ENCODE measurements around the gene IFFO2. TPM values are rescaled to one million over a fixed set of nuclear protein-coding genes. Genes with fewer than 3 reads are reported as not detected.

Gene IFFO2
- total RNA-seq, 1 experiment from 2014 or later: 18.7 TPM

DNA sequence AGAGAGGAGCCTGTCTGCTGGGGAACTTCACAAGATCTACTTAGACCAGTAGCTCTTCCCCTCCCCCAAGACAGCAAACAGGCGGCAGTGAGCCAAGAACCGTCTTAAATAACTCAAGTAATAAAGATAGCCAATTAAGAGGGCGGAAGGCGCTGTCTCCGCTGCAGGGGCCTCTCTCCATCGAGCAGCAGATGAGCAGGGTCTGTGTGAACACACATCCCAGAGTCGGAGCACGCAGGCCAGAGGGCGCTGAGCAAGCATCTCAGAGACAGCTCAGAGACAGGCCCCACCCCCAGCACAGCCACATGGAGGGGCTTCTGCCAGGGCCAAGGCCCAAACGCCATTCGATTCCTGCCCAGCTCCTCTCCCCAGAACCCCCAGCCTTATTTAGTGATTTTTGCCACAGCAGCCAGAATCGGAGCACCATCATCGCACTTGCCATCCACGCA, 11.1 kb downstream of the IFFO2 start:
- Histone ChIP-seq H3K27me3 (replicated peaks; ENCODE audit: control insufficient read depth, insufficient read depth, low read length) (no peaks in the 10 kb centered on the region), H3K9me3 (no peaks in the 10 kb centered on the region), H3K4me1 (peaks cover 22% of the 10 kb centered on the region), H3K36me3 (ENCODE audit: control insufficient read depth, insufficient read depth, low read length) (no peaks in the 10 kb centered on the region), H3K4me3 (ENCODE audit: low read depth, low read length) (no peak overlapping the region)
- intact Hi-C loops (cut with micrococcal nuclease; ENCODE audit: unreplicated experiment): no loop called here
- Mint-ChIP-seq H3K4me1 (ENCODE audit: low read depth, unreplicated experiment) (peaks cover 28% of the 10 kb centered on the region), H3K27ac (ENCODE audit: unreplicated experiment) (peak overlapping the region; percentile 49), H3K36me3 (ENCODE audit: insufficient read depth, unreplicated experiment) (peaks cover 9% of the 10 kb centered on the region), H3K9me3 (ENCODE audit: unreplicated experiment) (no peaks in the 10 kb centered on the region), H3K4me3 (ENCODE audit: unreplicated experiment) (no peak overlapping the region), H3K27me3 (ENCODE audit: insufficient read depth, unreplicated experiment) (no peaks in the 10 kb centered on the region)
- BruUV-seq (replicated peaks): no TSS peak
- TF ChIP-seq, protein P1, sequence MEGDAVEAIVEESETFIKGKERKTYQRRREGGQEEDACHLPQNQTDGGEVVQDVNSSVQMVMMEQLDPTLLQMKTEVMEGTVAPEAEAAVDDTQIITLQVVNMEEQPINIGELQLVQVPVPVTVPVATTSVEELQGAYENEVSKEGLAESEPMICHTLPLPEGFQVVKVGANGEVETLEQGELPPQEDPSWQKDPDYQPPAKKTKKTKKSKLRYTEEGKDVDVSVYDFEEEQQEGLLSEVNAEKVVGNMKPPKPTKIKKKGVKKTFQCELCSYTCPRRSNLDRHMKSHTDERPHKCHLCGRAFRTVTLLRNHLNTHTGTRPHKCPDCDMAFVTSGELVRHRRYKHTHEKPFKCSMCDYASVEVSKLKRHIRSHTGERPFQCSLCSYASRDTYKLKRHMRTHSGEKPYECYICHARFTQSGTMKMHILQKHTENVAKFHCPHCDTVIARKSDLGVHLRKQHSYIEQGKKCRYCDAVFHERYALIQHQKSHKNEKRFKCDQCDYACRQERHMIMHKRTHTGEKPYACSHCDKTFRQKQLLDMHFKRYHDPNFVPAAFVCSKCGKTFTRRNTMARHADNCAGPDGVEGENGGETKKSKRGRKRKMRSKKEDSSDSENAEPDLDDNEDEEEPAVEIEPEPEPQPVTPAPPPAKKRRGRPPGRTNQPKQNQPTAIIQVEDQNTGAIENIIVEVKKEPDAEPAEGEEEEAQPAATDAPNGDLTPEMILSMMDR (IDR thresholded peaks at IDR 0.05; ENCODE audit: insufficient read depth in 1 of 2, low read depth in 1 of 2, low read length in 1 of 2, severe bottlenecking in 1 of 2, unreplicated experiment in 1 of 2): no peak
- ChIA-PET CTCF (no interaction called here), POLR2A (no interaction called here)
- no peak for DNase-seq

DNA sequence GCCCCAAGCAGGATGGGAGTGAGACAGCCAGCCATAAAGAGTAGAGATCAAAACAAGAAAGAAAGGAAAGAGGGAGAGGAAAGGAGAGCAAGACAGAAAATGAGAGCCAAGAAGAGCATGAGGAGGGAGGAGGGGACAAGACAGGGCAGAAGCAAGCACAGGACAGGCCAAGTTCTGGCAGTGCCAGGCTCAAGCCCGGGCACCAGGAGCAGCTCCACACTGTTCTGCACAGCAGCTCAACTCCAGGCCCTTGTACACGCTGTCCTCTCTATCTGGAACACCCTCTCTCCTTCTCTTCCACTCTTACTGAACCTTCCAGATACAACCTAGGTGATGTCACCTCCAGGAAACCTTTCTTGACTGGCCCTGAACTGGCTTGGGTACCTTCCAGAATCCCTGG, 11.7 kb downstream of the IFFO2 start:
- TF ChIP-seq, protein P1 (IDR thresholded peaks at IDR 0.05; ENCODE audit: insufficient read depth in 1 of 2, low read depth in 1 of 2, low read length in 1 of 2, severe bottlenecking in 1 of 2, unreplicated experiment in 1 of 2): no peak
- Histone ChIP-seq H3K4me1 (peaks cover 20% of the 10 kb centered on the region), H3K27me3 (replicated peaks; ENCODE audit: control insufficient read depth, insufficient read depth, low read length) (no peaks in the 10 kb centered on the region), H3K9me3 (no peaks in the 10 kb centered on the region), H3K4me3 (ENCODE audit: low read depth, low read length) (no peak overlapping the region), H3K36me3 (ENCODE audit: control insufficient read depth, insufficient read depth, low read length) (no peaks in the 10 kb centered on the region)
- POLR2A ChIA-PET: no interaction called here
- DNase-seq: no peak
- BruUV-seq (replicated peaks): no TSS peak
- CTCF ChIA-PET: interaction anchor here (0.6 kb wide), 1 partner anchor 38 kb away, joined by 3 read pairs; no protein-coding TSS in a partner anchor
- Mint-ChIP-seq H3K27me3 (ENCODE audit: insufficient read depth, unreplicated experiment) (no peaks in the 10 kb centered on the region), H3K4me1 (ENCODE audit: low read depth, unreplicated experiment) (peaks cover 34% of the 10 kb centered on the region), H3K36me3 (ENCODE audit: insufficient read depth, unreplicated experiment) (peaks cover 9% of the 10 kb centered on the region), H3K9me3 (ENCODE audit: unreplicated experiment) (no peaks in the 10 kb centered on the region), H3K27ac (ENCODE audit: unreplicated experiment) (no peak overlapping the region), H3K4me3 (ENCODE audit: unreplicated experiment) (no peak overlapping the region)
- intact Hi-C loops (cut with micrococcal nuclease; ENCODE audit: unreplicated experiment): no loop called here

DNA sequence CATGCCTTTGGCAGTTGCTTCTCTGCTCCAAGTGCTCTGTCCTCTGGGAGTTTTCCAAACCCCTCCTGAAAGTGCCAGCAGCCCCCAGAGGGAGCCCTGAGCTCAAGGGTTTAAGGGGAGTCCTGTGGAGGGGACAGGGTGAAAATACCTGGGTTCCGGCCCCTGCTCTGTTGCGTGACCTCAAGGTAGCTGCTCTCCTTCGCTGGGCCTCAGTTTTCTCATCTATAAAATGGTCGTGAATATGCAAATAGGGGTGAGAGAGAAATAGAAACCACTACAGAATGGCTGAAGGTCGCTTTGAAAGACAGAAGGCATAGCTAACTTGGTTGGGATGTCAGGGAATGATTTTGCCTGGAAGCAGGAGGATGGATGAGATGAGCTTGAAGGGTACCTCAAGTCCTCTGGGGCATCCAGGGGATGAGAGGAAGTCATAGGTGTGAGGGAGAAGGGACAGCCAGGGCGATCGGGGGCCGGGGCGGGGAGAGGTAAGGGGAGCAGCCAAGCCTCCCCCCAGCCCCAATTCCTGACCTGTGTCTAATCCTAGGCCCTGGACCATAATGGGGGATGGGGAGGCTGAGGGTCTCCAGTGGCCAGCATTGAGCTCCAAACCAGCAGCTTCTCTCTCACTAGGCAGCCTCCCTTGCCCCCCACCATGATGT, 12.4 kb downstream of the IFFO2 start:
- Histone ChIP-seq H3K9me3 (no peaks in the 10 kb centered on the region), H3K4me3 (ENCODE audit: low read depth, low read length) (no peak overlapping the region), H3K4me1 (peaks cover 20% of the 10 kb centered on the region), H3K36me3 (ENCODE audit: control insufficient read depth, insufficient read depth, low read length) (no peaks in the 10 kb centered on the region), H3K27me3 (replicated peaks; ENCODE audit: control insufficient read depth, insufficient read depth, low read length) (no peaks in the 10 kb centered on the region)
- intact Hi-C loops (cut with micrococcal nuclease; ENCODE audit: unreplicated experiment): no loop called here
- Mint-ChIP-seq H3K4me3 (ENCODE audit: unreplicated experiment) (no peak overlapping the region), H3K9me3 (ENCODE audit: unreplicated experiment) (no peaks in the 10 kb centered on the region), H3K4me1 (ENCODE audit: low read depth, unreplicated experiment) (peaks cover 34% of the 10 kb centered on the region), H3K36me3 (ENCODE audit: insufficient read depth, unreplicated experiment) (peaks cover 9% of the 10 kb centered on the region), H3K27me3 (ENCODE audit: insufficient read depth, unreplicated experiment) (no peaks in the 10 kb centered on the region), H3K27ac (ENCODE audit: unreplicated experiment) (no peak overlapping the region)
- no TSS peak for BruUV-seq (replicated peaks)
- TF ChIP-seq, protein P1 (IDR thresholded peaks at IDR 0.05; ENCODE audit: insufficient read depth in 1 of 2, low read depth in 1 of 2, low read length in 1 of 2, severe bottlenecking in 1 of 2, unreplicated experiment in 1 of 2): no peak
- ChIA-PET POLR2A (no interaction called here), CTCF (interaction anchor here (0.6 kb wide), 1 partner anchor 37 kb away, joined by 3 read pairs; no protein-coding TSS in a partner anchor)
- DNase-seq: no peak
